BE2C (cell line): ENCODE data around the gene EXOSC2.

ENCODE experiments used
- DNase-seq: peaks from one replicate; pipeline ENCODE4 v3.0.0-alpha.2; 2020
- H3K27me3 ChIP-seq: fragments of 250-450 bp; sonication (Bioruptor Pico); 2 replicates; pipeline ENCODE4 v1.5.1; 2020; ENCODE audit warnings: mild to moderate bottlenecking
- H3K36me3 ChIP-seq: fragments of 250-450 bp; sonication (Bioruptor Pico); 2 replicates; pipeline ENCODE4 v1.5.1; 2020; ENCODE audit warnings: mild to moderate bottlenecking
- H3K4me1 ChIP-seq: fragments of 250-450 bp; sonication (Bioruptor Pico); 2 replicates; pipeline ENCODE4 v1.5.1; 2020
- H3K4me3 ChIP-seq: 2 replicates; pipeline ENCODE4 v1.5.1; 2011; ENCODE audit warnings: low read depth, low read length
- H3K9me3 ChIP-seq: fragments of 250-450 bp; sonication (Bioruptor Pico); 2 replicates; pipeline ENCODE4 v1.5.1; 2020
- TF ChIP-seq, protein P1 (sequence below): IDR thresholded peaks from 2 replicates; pipeline ENCODE4 v1.5.1; 2012; ENCODE audit warnings: mild to moderate bottlenecking, low read depth, low read length

The EXOSC2 gene

DNA sequence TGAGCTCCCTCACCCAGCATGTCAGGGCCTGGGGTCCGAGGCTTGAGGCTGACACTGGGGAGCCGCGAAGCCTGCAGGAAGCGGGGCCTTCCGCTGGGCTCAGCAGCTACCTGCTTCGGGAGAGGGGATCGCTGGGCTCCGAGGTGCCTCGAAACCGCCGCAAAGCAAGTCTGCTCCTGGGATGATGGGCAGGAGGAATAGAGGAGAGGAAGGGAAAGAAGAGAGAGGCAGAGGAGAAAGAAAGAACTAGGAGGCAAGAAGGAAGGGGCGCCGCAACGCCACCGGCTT, 30.7 kb upstream of the EXOSC2 start:
- no peak for DNase-seq
- H3K4me1 ChIP-seq: no peaks in the 10 kb centered on the region
- TF ChIP-seq, protein P1, sequence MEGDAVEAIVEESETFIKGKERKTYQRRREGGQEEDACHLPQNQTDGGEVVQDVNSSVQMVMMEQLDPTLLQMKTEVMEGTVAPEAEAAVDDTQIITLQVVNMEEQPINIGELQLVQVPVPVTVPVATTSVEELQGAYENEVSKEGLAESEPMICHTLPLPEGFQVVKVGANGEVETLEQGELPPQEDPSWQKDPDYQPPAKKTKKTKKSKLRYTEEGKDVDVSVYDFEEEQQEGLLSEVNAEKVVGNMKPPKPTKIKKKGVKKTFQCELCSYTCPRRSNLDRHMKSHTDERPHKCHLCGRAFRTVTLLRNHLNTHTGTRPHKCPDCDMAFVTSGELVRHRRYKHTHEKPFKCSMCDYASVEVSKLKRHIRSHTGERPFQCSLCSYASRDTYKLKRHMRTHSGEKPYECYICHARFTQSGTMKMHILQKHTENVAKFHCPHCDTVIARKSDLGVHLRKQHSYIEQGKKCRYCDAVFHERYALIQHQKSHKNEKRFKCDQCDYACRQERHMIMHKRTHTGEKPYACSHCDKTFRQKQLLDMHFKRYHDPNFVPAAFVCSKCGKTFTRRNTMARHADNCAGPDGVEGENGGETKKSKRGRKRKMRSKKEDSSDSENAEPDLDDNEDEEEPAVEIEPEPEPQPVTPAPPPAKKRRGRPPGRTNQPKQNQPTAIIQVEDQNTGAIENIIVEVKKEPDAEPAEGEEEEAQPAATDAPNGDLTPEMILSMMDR: no peak
- no peak overlapping the region for H3K4me3 ChIP-seq
- no peaks in the 10 kb centered on the region for H3K36me3 ChIP-seq
- no peaks in the 10 kb centered on the region for H3K9me3 ChIP-seq
- peaks cover 95% of the 10 kb centered on the region for H3K27me3 ChIP-seq

DNA sequence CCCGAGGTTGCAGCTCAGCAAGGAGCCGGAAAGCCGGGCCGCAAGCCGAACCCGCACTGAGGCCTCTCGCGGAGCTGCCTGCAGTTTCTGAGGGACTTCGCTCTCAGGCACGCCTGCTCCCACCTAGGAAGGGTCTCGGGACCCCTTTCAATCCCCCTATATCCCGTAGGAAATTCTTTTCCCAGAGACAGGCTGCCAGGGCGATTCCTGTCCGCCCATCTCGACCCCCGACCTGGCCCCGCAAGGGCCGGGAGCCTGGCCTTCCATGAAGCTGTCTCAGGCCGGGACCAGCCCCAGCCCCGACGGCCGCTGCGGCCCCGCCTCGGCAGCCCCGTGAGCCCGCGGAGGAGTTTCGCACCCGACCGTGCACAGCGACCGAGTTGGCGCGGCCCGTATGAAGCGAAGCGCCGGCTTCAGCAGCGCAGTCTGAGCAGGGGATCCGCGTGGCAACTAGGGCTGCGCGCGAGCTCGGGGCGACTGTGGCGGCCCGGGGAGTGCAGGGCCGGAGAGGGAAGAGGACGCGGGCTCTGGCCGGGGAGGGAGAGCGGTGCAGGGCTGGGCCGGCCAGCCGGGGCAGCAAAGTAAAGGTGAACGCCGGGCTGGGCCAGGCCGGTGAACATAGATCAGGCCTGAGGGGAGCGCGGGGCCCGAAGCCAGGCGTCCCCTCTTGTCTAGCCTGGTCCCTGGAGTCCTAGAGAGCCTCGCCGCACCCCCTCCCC, 30.2 kb upstream of the EXOSC2 start:
- Histone ChIP-seq H3K36me3 (no peaks in the 10 kb centered on the region), H3K27me3 (peaks cover 93% of the 10 kb centered on the region), H3K9me3 (no peaks in the 10 kb centered on the region), H3K4me1 (no peaks in the 10 kb centered on the region), H3K4me3 (no peak overlapping the region)
- no peak for DNase-seq
- TF ChIP-seq, protein P1: no peak

DNA sequence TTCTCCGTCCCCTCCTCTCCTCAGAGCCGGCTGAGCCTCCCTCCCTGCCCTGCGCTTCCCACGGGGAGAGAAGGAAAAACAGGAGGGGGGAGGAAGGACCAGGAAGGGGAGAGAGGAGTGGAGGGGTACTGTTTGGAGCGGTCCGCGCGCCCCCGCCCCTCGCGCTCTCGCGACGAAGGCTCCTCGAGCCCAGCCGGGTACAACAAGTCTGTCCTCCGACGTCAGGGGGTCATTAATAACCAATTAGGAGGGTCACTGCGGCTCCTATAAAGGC, 29.7 kb upstream of the EXOSC2 start:
- Histone ChIP-seq H3K9me3 (no peaks in the 10 kb centered on the region), H3K27me3 (peaks cover 88% of the 10 kb centered on the region), H3K36me3 (no peaks in the 10 kb centered on the region), H3K4me3 (no peak overlapping the region), H3K4me1 (no peaks in the 10 kb centered on the region)
- DNase-seq: no peak
- TF ChIP-seq, protein P1: no peak

DNA sequence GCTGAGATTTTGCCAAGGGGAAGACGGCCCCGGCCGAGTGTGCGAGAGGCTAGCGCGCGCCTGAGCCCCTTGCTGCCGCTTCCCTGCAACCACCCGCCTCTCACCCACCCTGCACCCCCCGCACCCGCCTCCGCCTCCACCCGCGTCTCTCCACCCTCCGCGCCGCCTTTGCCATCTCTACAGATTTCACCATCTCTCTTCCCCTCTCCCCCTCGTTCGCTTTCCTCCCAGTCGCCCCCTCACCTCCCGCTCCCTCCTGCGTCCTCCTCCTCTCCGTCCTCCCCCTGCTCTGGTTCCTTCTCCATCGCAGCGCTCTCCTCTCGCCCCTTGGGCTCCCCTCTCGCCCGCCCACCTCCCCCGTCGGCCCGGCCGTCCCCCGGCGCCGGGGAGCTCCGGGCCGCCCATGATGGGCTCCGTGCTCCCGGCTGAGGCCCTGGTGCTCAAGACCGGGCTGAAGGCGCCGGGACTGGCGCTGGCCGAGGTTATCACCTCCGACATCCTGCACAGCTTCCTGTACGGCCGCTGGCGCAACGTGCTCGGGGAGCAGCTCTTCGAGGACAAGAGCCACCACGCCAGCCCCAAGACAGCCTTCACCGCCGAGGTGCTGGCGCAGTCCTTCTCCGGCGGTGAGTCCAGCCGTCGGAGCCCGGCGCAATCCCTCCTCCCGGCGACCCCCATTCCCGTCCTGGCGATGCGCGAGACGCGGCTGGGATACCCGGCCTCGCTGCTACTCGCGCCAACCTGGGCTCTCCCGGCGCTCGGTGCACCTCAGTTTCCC, 29.1 kb upstream of the EXOSC2 start, which contains the start of gene PRDM12:
Gene PRDM12, plus strand, starts transcription at position 344 of the 778 bp plus-strand sequence. Its CDS starts 60 bp downstream, at position 404.
- H3K4me1 ChIP-seq: no peaks in the 10 kb centered on the region
- TF ChIP-seq, protein P1: no peak
- no peak within 1 kb of the TSS for H3K4me3 ChIP-seq

DNA sequence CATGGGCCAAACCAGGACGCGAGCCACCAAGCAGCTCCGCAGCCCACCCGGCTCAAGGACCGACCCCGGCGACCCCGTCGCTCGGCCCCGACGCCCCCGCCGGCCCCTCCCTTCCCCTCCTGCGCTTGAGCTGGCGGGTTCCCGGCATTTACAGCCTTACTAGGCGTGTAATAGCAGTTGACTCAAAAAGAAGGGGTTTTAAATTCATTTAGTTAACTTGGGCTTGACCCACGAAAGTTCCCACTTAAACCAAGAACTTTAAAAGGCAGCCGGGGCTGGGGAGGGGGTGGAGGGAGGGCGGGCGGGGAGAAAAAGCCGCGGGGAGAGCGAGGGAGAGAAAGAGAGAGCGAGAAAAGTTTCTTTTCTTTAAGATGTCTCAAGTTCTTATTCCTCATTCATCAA, 28.6 kb upstream of the EXOSC2 start:
- no peaks in the 10 kb centered on the region for H3K9me3 ChIP-seq
- no peaks in the 10 kb centered on the region for H3K4me1 ChIP-seq
- no peak for DNase-seq
- H3K27me3 ChIP-seq: peaks cover 77% of the 10 kb centered on the region
- H3K4me3 ChIP-seq: no peak overlapping the region
- TF ChIP-seq, protein P1: no peak
- no peaks in the 10 kb centered on the region for H3K36me3 ChIP-seq

More for the DNA sequence above, 29.1 kb upstream of the EXOSC2 start, which contains the start of gene PRDM12:
- DNase-seq: no peak
- Histone ChIP-seq H3K9me3 (no peaks in the 10 kb centered on the region), H3K27me3 (peaks cover 83% of the 10 kb centered on the region), H3K36me3 (no peaks in the 10 kb centered on the region)
